Mesendoderm (in vitro differentiated cells): ENCODE data around the gene BNIP2.
"Not testable (repeated sequence)": the region's sequence is repeated elsewhere in the genome, so short reads cannot be mapped to it uniquely, and the experiment has no call there.

ENCODE experiments used
- DNase-seq: peaks from one replicate; pipeline ENCODE4 v3.0.0; 2013
- H2AK5ac ChIP-seq: 2 replicates; pipeline ENCODE4 v1.6.1; 2013; ENCODE audit warnings: low read length, inconsistent platforms
- H2BK120ac ChIP-seq: 2 replicates; pipeline ENCODE4 v1.6.1; 2013; ENCODE audit warnings: low read depth, mild to moderate bottlenecking, low read length, moderate library complexity, mixed read lengths
- H2BK15ac ChIP-seq: replicated peaks from 2 replicates; pipeline ENCODE4 v1.6.1; 2013; ENCODE audit warnings: low read depth, mild to moderate bottlenecking, moderate library complexity
- H2BK5ac ChIP-seq: 2 replicates; pipeline ENCODE4 v1.6.1; 2013; ENCODE audit warnings: low read length, inconsistent platforms
- H3K18ac ChIP-seq: 2 replicates; pipeline ENCODE4 v1.6.1; 2013; ENCODE audit warnings: mild to moderate bottlenecking, low read length, mixed read lengths
- H3K23ac ChIP-seq: one replicate; pipeline ENCODE4 v1.6.1; 2013; ENCODE audit warnings: low read length
- H3K27ac ChIP-seq: 2 replicates; pipeline ENCODE4 v1.5.1; 2013; ENCODE audit warnings: low read depth, mild to moderate bottlenecking, inconsistent platforms, low read length, moderate library complexity
- H3K27me3 ChIP-seq: 2 replicates; pipeline ENCODE4 v1.6.1; 2013; ENCODE audit warnings: low read length, control low read depth, mild to moderate bottlenecking, inconsistent platforms; ENCODE audit not compliant: insufficient read depth, poor library complexity
- H3K36me3 ChIP-seq: 2 replicates; pipeline ENCODE4 v1.6.1; 2013; ENCODE audit warnings: low read length, inconsistent platforms; ENCODE audit not compliant: control insufficient read depth, insufficient read depth
- H3K4ac ChIP-seq: one replicate; pipeline ENCODE4 v1.6.1; 2013; ENCODE audit warnings: low read depth, mild to moderate bottlenecking, low read length, moderate library complexity
- H3K4me1 ChIP-seq: 2 replicates; pipeline ENCODE4 v1.6.1; 2013; ENCODE audit warnings: low read depth, low read length, inconsistent platforms; ENCODE audit not compliant: control insufficient read depth
- H3K4me2 ChIP-seq: 2 replicates; pipeline ENCODE4 v1.6.1; 2013; ENCODE audit warnings: low read length
- H3K4me3 ChIP-seq: 2 replicates; pipeline ENCODE4 v1.5.1; 2013; ENCODE audit warnings: mild to moderate bottlenecking, low read length
- H3K56ac ChIP-seq: one replicate; pipeline ENCODE4 v1.6.1; 2013; ENCODE audit warnings: low read length
- H3K79me1 ChIP-seq: 2 replicates; pipeline ENCODE4 v1.6.1; 2013; ENCODE audit warnings: low read length, inconsistent platforms
- H3K79me2 ChIP-seq: 2 replicates; pipeline ENCODE4 v1.6.1; 2013; ENCODE audit warnings: mild to moderate bottlenecking, low read length; ENCODE audit not compliant: control insufficient read depth, insufficient read depth
- H3K9ac ChIP-seq: 2 replicates; pipeline ENCODE4 v1.6.1; 2013; ENCODE audit warnings: low read length, inconsistent platforms
- H4K5ac ChIP-seq: one replicate; pipeline ENCODE4 v1.6.1; 2013; ENCODE audit warnings: low read length
- H4K8ac ChIP-seq: one replicate; pipeline ENCODE4 v1.6.1; 2013; ENCODE audit warnings: low read depth, mild to moderate bottlenecking, control low read depth, low read length, moderate library complexity
- WGBS: extraction: QIAGEN DNeasy Blood & Tissue Kit; methylation state at CpG from one replicate; pipeline ENCODE4 v1.1.7; 2013; ENCODE audit warnings: low lambda C conversion rate, missing lambda C conversion rate; ENCODE audit not compliant: insufficient coverage; ENCODE audit errors: extremely low coverage; 5-methylcytosine and 5-hydroxymethylcytosine counted together

The BNIP2 gene

GRCh38 chr15:59703979-59704796 lies 15.1 kb upstream of the BNIP2 start:
- no peak for DNase-seq
- Histone ChIP-seq H3K27me3 (no peaks in the 10 kb centered on the region), H3K56ac (no peak overlapping the region), H3K9ac (no peak overlapping the region), H3K23ac (no peak overlapping the region), H4K5ac (no peak overlapping the region), H3K4me3 (no peak overlapping the region), H3K4ac (no peak overlapping the region), H3K79me1 (no peaks in the 10 kb centered on the region), H3K36me3 (no peaks in the 10 kb centered on the region), H3K4me1 (peaks cover 2% of the 10 kb centered on the region), H2BK15ac (no peak overlapping the region), H3K4me2 (no peak overlapping the region), H4K8ac (no peak overlapping the region), H3K27ac (no peak overlapping the region), H3K79me2 (no peaks in the 10 kb centered on the region), H2BK5ac (no peak overlapping the region), H2BK120ac (no peak overlapping the region), H2AK5ac (no peak overlapping the region), H3K18ac (no peak overlapping the region)
- WGBS = no CpG with 5 or more reads among the region's 6 CpGs

DNA sequence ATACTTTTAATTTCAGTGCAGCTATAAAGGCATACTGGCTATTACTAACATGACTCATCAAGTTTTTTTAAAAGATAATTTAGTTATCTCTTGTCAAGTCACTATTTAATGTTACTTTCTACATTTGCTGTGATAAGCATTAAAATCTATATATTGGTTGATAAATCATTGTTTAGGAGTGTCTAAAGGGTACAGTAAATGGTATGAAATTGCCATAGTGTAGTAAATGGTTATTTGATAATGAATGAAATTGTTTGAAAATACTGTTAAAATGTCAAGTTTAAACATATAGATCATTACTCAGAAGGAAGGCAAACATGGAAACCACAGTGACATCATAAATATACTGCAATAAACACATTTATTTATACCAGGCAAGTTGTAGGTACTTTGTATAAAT lies 13.2 kb upstream of the BNIP2 start:
- H3K23ac ChIP-seq = no peak overlapping the region
- no peaks in the 10 kb centered on the region for H3K27me3 ChIP-seq
- H3K79me2 ChIP-seq = no peaks in the 10 kb centered on the region
- no peak overlapping the region for H3K9ac ChIP-seq
- no peak overlapping the region for H2AK5ac ChIP-seq
- H3K4ac ChIP-seq = no peak overlapping the region
- H2BK120ac ChIP-seq = no peak overlapping the region
- H4K5ac ChIP-seq = no peak overlapping the region
- H3K4me2 ChIP-seq = no peak overlapping the region
- no peak overlapping the region for H2BK5ac ChIP-seq
- no peak overlapping the region for H2BK15ac ChIP-seq
- no peak overlapping the region for H3K56ac ChIP-seq
- H3K4me3 ChIP-seq = no peak overlapping the region
- no peaks in the 10 kb centered on the region for H3K36me3 ChIP-seq
- H3K79me1 ChIP-seq = no peaks in the 10 kb centered on the region
- peaks cover 2% of the 10 kb centered on the region for H3K4me1 ChIP-seq
- no peak overlapping the region for H3K27ac ChIP-seq
- DNase-seq = no peak
- H3K18ac ChIP-seq = no peak overlapping the region
- no peak overlapping the region for H4K8ac ChIP-seq

- WGBS = no CpG with 5 or more reads among the region's 4 CpGs
- Histone ChIP-seq H3K36me3 (no peaks in the 10 kb centered on the region), H2BK5ac (no peak overlapping the region), H3K4me1 (peaks cover 2% of the 10 kb centered on the region), H4K5ac (no peak overlapping the region), H2BK15ac (no peak overlapping the region), H2AK5ac (no peak overlapping the region), H3K56ac (peak overlapping the region; percentile 50), H3K4me3 (no peak overlapping the region), H3K79me2 (no peaks in the 10 kb centered on the region), H3K79me1 (no peaks in the 10 kb centered on the region), H3K18ac (no peak overlapping the region), H3K4ac (no peak overlapping the region), H2BK120ac (peak overlapping the region; percentile 90), H3K4me2 (no peak overlapping the region), H4K8ac (peak overlapping the region; percentile 28), H3K27ac (peak overlapping the region; percentile 74), H3K23ac (no peak overlapping the region), H3K9ac (no peak overlapping the region), H3K27me3 (no peaks in the 10 kb centered on the region)
- DNase-seq = no peak
Measured at GRCh38 chr15:59701880-59702279, 12.8 kb upstream of the BNIP2 start.

DNA sequence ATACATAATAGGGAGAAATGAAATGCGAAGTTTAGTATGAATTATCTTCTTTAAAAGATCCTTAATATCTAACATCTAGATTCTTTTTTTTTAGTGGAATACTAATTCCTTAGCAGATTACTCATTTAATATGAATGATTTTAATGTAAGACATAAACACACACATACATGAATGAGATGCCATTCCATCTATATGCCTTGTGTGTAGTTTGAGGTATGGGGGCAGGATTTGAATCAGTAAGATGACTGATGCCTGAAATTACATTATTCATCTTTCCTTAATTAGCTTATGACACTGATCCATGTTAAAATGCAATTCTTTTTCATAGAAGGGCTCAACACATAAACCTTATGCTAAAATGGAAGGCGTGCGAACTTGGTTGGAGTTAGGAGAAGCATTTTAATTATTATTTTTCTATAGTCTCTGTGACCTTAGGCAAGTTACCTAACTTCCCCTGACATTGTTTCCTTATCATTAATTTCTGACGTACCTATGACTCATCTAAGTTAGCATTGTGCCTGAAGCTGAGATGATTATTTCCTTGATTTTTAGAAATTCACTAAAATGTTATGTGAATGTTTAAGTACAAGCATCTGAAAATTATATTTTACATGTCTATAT lies 10.8 kb upstream of the BNIP2 start:
- Histone ChIP-seq H3K23ac (no peak overlapping the region), H3K4me1 (peaks cover 5% of the 10 kb centered on the region), H3K4me3 (no peak overlapping the region), H4K8ac (no peak overlapping the region), H2BK120ac (no peak overlapping the region), H3K27me3 (no peaks in the 10 kb centered on the region), H3K9ac (no peak overlapping the region), H3K79me1 (no peaks in the 10 kb centered on the region), H3K4ac (no peak overlapping the region), H2BK15ac (no peak overlapping the region), H4K5ac (no peak overlapping the region), H3K27ac (no peak overlapping the region), H2AK5ac (no peak overlapping the region), H3K56ac (no peak overlapping the region), H3K36me3 (no peaks in the 10 kb centered on the region), H2BK5ac (no peak overlapping the region), H3K4me2 (no peak overlapping the region), H3K79me2 (no peaks in the 10 kb centered on the region), H3K18ac (no peak overlapping the region)
- no peak for DNase-seq
- no CpG with 5 or more reads among the region's 4 CpGs for WGBS

GRCh38 chr15:59698065-59698464 lies 8.9 kb upstream of the BNIP2 start:
- not testable (repeated sequence) for H3K4me1 ChIP-seq, H3K79me1 ChIP-seq, H2BK5ac ChIP-seq, H3K36me3 ChIP-seq, H3K56ac ChIP-seq, H3K4me3 ChIP-seq, H2AK5ac ChIP-seq, H2BK15ac ChIP-seq, H2BK120ac ChIP-seq, H3K9ac ChIP-seq, H4K5ac ChIP-seq, H3K4me2 ChIP-seq, H4K8ac ChIP-seq, H3K79me2 ChIP-seq, H3K23ac ChIP-seq, H3K4ac ChIP-seq, H3K27me3 ChIP-seq, H3K27ac ChIP-seq, DNase-seq
- peak overlapping the region; percentile 60 for H3K18ac ChIP-seq
- no CpG with 5 or more reads among the region's 4 CpGs for WGBS
